HepG2 (cell line): ENCODE data around the gene DNAJC13. TPM values are rescaled to one million over a fixed set of nuclear protein-coding genes. Genes with fewer than 3 reads are reported as not detected.

Experiments
- ATAC-seq: fragments of 200-7000 bp; cut with Tn5 transposase; 3 replicates; pipeline ENCODE4 v1.9.1; 2020; ENCODE audit warnings: mild to moderate bottlenecking, moderate library complexity
- BruUV-seq: library from RNA; stranded (reverse); fragments of 400-500 nt; replicated peaks from 2 replicates; lab custom pipeline; 2021; lab: Mats Ljungman, UMichigan
- CTCF ChIA-PET: fragments of 300-600 bp; formaldehyde crosslinking; extraction: SDS; loops from one replicate; lab custom pipeline; 2021; ENCODE audit warnings: low total read pairs, inconsistent platforms, low intra/inter-chr PET ratio; lab: Yijun Ruan, JAX
- POLR2A ChIA-PET: fragments of 350-600 bp; sonication (Branson Sonifier 250); formaldehyde crosslinking; loops from one replicate; lab custom pipeline; 2020; ENCODE audit warnings: antibody characterized with exemption, inconsistent platforms; lab: Yijun Ruan, JAX
- DNase-seq: peaks from one replicate; pipeline ENCODE4 v3.0.0-alpha.2; 2015; ENCODE audit warnings: low spot score
- FAIRE-seq: peaks from 3 replicates; lab custom pipeline; 2011; peaks lifted over from hg19 to GRCh38; lab: Jason Lieb, UNC
- H2AFZ ChIP-seq: one replicate; pipeline ENCODE4 v1.6.1; 2011; ENCODE audit warnings: low read length, inconsistent platforms
- H3K27ac ChIP-seq: fragments of 300-600 bp; 3 replicates; pipeline ENCODE4 v1.8.0; 2011; ENCODE audit warnings: mixed run types, mild to moderate bottlenecking, mixed read lengths, low read length, inconsistent platforms; ENCODE audit not compliant: insufficient read depth; ENCODE audit errors: extremely low read length
- H3K27me3 ChIP-seq, 2 experiments: fragments of 200-600 bp in 1 of 2; 2 replicates in 1 of 2; 3 replicates in 1 of 2; pipeline versions ENCODE4 v1.6.0 to v1.8.0; 2011; ENCODE audit warnings: low read length in 2 of 2, mild to moderate bottlenecking in 2 of 2, moderate library complexity in 2 of 2, inconsistent platforms in 1 of 2; ENCODE audit not compliant: insufficient read depth in 2 of 2, control insufficient read depth in 1 of 2
- H3K36me3 ChIP-seq, 2 experiments: fragments of 200-600 bp in 1 of 2; replicated peaks in 1 of 2; 2 replicates in 1 of 2; 3 replicates in 1 of 2; pipeline versions ENCODE4 v1.5.1 to v1.8.0; 2011; ENCODE audit warnings: low read length in 2 of 2, inconsistent platforms in 1 of 2; ENCODE audit not compliant: insufficient read depth in 2 of 2, control insufficient read depth in 1 of 2
- H3K4me1 ChIP-seq: 2 replicates; pipeline ENCODE4 v1.5.1; 2012; ENCODE audit warnings: low read length, inconsistent platforms; ENCODE audit not compliant: insufficient read depth
- H3K4me2 ChIP-seq: 2 replicates; pipeline ENCODE4 v1.6.0; 2011; ENCODE audit warnings: low read depth, low read length, inconsistent platforms
- H3K4me3 ChIP-seq, 3 experiments: fragments of 200-600 bp in 1 of 3; sonication (generic), shearing (Covaris generic) in 1 of 3; replicated peaks in 1 of 3; 2 replicates each; pipeline ENCODE4 v1.5.1; 2011 to 2016; ENCODE audit warnings: low read length in 3 of 3, inconsistent platforms in 2 of 3, low read depth in 2 of 3, mild to moderate bottlenecking in 2 of 3, control low read depth in 1 of 3, mixed read lengths in 1 of 3; ENCODE audit not compliant: insufficient read depth in 1 of 3
- H3K79me2 ChIP-seq: one replicate; pipeline ENCODE4 v1.6.1; 2011; ENCODE audit warnings: low read length, inconsistent platforms; ENCODE audit not compliant: insufficient read depth
- H3K9ac ChIP-seq: 2 replicates; pipeline ENCODE4 v1.6.0; 2011; ENCODE audit warnings: mild to moderate bottlenecking, low read depth, low read length, inconsistent platforms; ENCODE audit not compliant: insufficient read depth
- H3K9me3 ChIP-seq: 2 replicates; pipeline ENCODE4 v1.5.1; 2012; ENCODE audit warnings: mild to moderate bottlenecking, low read length
- H4K20me1 ChIP-seq: 2 replicates; pipeline ENCODE4 v1.6.0; 2011; ENCODE audit warnings: inconsistent platforms, mild to moderate bottlenecking, low read length, moderate library complexity; ENCODE audit not compliant: insufficient read depth
- FIP1L1 ChIP-seq: fragments of 200-400 bp; formaldehyde crosslinking; IDR thresholded peaks from 2 replicates; pipeline ENCODE4 v1.6.1; 2018; ENCODE audit warnings: low read depth, mild to moderate bottlenecking, low read length, moderate library complexity, borderline replicate concordance; ENCODE audit not compliant: insufficient read depth
- FOSL2 ChIP-seq: sonication (generic); formaldehyde crosslinking; IDR thresholded peaks from 2 replicates; pipeline ENCODE4 v1.4.0; 2020; ENCODE audit warnings: missing genetic modification reagents
- HOXA7 ChIP-seq: sonication (generic); formaldehyde crosslinking; IDR thresholded peaks from 2 replicates; pipeline ENCODE4 v1.8.1; 2022; ENCODE audit warnings: mild to moderate bottlenecking, missing genetic modification reagents, moderate library complexity
- MAFF ChIP-seq: IDR thresholded peaks from 2 replicates; pipeline ENCODE4 v1.6.1; 2011; ENCODE audit warnings: low read depth, low read length, improper control_type of control experiment
- MEF2D ChIP-seq: sonication (generic); formaldehyde crosslinking; IDR thresholded peaks from 2 replicates; pipeline ENCODE4 v1.5.1; 2020; ENCODE audit warnings: mild to moderate bottlenecking, missing genetic modification reagents
- PAX8 ChIP-seq: sonication (generic); formaldehyde crosslinking; IDR thresholded peaks from 2 replicates; pipeline ENCODE4 v1.8.0; 2022; ENCODE audit warnings: mild to moderate bottlenecking, missing genetic modification reagents, borderline replicate concordance
- SKI ChIP-seq: fragments of 450-650 bp; IDR thresholded peaks from one replicate; pipeline ENCODE4 v1.6.1; 2018; ENCODE audit warnings: mild to moderate bottlenecking; ENCODE audit not compliant: partially characterized antibody
- SNAI1 ChIP-seq: sonication (generic); formaldehyde crosslinking; IDR thresholded peaks from 2 replicates; pipeline ENCODE4 v1.5.0; 2020; ENCODE audit warnings: mild to moderate bottlenecking, missing genetic modification reagents, borderline replicate concordance
- U2AF1 ChIP-seq: fragments of 200-400 bp; formaldehyde crosslinking; optimal IDR thresholded peaks from 2 replicates; pipeline ENCODE3; 2017; ENCODE audit warnings: mild to moderate bottlenecking, low read depth, low read length
- ZNF124 ChIP-seq: sonication (generic); formaldehyde crosslinking; IDR thresholded peaks from 2 replicates; pipeline ENCODE4 v1.4.0; 2020; ENCODE audit warnings: missing genetic modification reagents
- ZNF788 ChIP-seq: sonication (generic); formaldehyde crosslinking; IDR thresholded peaks from 2 replicates; pipeline ENCODE4 v1.5.0; 2020; ENCODE audit warnings: mild to moderate bottlenecking, missing genetic modification reagents, borderline replicate concordance
- ZNF816 ChIP-seq: sonication (generic); formaldehyde crosslinking; IDR thresholded peaks from 2 replicates; pipeline ENCODE4 v1.8.0; 2022; ENCODE audit warnings: missing genetic modification reagents, mild to moderate bottlenecking, borderline replicate concordance
- ZNF879 ChIP-seq: sonication (generic); formaldehyde crosslinking; IDR thresholded peaks from 2 replicates; pipeline ENCODE4 v1.8.1; 2023; ENCODE audit warnings: missing genetic modification reagents
- WGBS: methylation state at CpG from one replicate; pipeline ENCODE4 v1.1.6; 2017; ENCODE audit warnings: low lambda C conversion rate; 5-methylcytosine and 5-hydroxymethylcytosine counted together
- in situ Hi-C: cut with HindIII; loops from 2 replicates; pipeline ENCODE4 v1.10.0; 2017; ENCODE audit warnings: low pct_unique_long_range_greater_than_20kb; ENCODE audit not compliant: extremely low pct_ligation_motif_present
- intact Hi-C: fragments of 100-400 bp; cut with micrococcal nuclease; formaldehyde crosslinking; loops from one replicate; pipeline ENCODE4 v1.10.0; 2022; ENCODE audit not compliant: unreplicated experiment
- polyA plus RNA-seq, 8 experiments: library from polyadenylated mRNA; depleted of rRNA in 3 of 8; stranded (reverse) in 7 of 8; unstranded in 1 of 8; fragments of >200 nt; fragmentation: Illumina TruSeq in 4 of 8; extraction: Trizol in 4 of 8; gene quantifications; 2 replicates each; pipeline versions ENCODE4 v1.2.1 to v1.2.3, GENCODE V29; 2011 to 2016; ENCODE audit warnings: low read depth in 4 of 8, missing spikeins in 1 of 8, mixed read lengths in 1 of 8; ENCODE audit not compliant: insufficient read depth in 1 of 8
- total RNA-seq, 5 experiments: library from RNA; depleted of rRNA; stranded (reverse); fragments of >200 nt; fragmentation: Illumina TruSeq; extraction: Trizol; gene quantifications; 2 replicates each; pipeline ENCODE4 v1.2.3, GENCODE V29; 2016; ENCODE audit warnings: low read depth in 1 of 5
- TF ChIP-seq, protein P1 (sequence below): IDR thresholded peaks from 2 replicates; pipeline ENCODE4 v1.6.1; 2016; ENCODE audit warnings: mild to moderate bottlenecking, missing biosample characterization, missing genetic modification reagents
- TF ChIP-seq, protein P2 (sequence below): IDR thresholded peaks from 2 replicates; pipeline ENCODE4 v1.6.1; 2016; ENCODE audit warnings: missing compliant biosample characterization, missing genetic modification reagents, borderline replicate concordance
- TF ChIP-seq, protein P3 (sequence below): sonication (generic); formaldehyde crosslinking; IDR thresholded peaks from 2 replicates; pipeline ENCODE4 v1.5.0; 2020; ENCODE audit warnings: mild to moderate bottlenecking, missing genetic modification reagents
- TF ChIP-seq, protein P4 (sequence below): sonication (generic); formaldehyde crosslinking; IDR thresholded peaks from 2 replicates; pipeline ENCODE4 v1.5.1; 2020; ENCODE audit warnings: mild to moderate bottlenecking, missing genetic modification reagents

Gene DNAJC13
- total and polyA plus RNA-seq, 2 of the 13 experiments (the other 11 are each of a cell fraction or from before 2014, with no cell fraction given) = 9.1 to 26.2 TPM

DNA sequence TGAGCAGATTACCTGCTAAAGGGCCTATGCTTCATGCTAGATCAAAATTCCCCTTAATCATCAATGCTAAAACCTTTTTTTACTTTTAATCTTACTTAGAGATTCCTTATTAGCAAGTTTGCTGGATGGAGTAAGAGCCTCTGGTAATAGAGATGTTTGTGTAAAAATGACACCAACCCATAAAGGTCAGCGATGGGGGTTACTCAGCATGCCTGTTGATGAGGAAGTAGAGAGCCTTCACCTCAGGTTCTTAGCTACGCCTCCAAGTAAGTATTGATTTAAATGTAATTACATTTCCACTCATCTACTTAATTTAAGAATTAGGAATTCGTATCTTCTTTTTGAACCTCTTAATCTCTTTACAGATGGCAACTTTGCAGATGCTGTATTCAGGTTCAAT, 38.8 kb downstream of the DNAJC13 start (continued):
- TF ChIP-seq MEF2D (no peak), PAX8 (no peak), SNAI1 (CRISPR knock-in tag) (no peak), HOXA7 (CRISPR knock-in tag) (no peak), U2AF1 (no peak), SKI (no peak)

DNA sequence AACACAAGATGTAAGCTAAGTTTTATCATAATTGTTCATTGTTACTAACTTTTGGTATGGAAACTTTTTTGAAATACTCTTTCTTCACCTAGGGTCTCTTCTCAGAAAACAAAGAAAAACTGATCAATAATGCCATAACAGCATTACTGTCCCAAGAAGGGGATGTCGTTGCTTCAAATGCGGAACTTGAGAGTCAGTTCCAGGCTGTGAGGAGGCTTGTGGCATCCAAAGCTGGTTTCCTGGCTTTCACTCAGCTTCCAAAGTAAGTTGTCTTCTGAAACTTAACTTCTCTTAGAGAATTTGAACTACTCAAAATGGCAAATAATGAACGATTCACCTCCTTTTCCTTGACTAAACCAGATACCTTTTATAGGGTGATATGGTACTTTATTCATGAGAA, 39.3 kb downstream of the DNAJC13 start:
- H3K79me2 ChIP-seq = no peaks in the 10 kb centered on the region
- DNase-seq (no peak), FAIRE-seq (no peak), ATAC-seq (no peak)
- ChIA-PET POLR2A (no interaction called here), CTCF (no interaction called here)
- TF ChIP-seq FOSL2 (CRISPR knock-in tag) = no peak
- TF ChIP-seq, protein P1, sequence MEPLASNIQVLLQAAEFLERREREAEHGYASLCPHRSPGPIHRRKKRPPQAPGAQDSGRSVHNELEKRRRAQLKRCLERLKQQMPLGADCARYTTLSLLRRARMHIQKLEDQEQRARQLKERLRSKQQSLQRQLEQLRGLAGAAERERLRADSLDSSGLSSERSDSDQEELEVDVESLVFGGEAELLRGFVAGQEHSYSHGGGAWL (CRISPR knock-in tag) = no peak
- TF ChIP-seq ZNF816 (CRISPR knock-in tag) = no peak
- no peak for TF ChIP-seq FIP1L1
- TF ChIP-seq ZNF879 = no peak
- TF ChIP-seq, protein P2, sequence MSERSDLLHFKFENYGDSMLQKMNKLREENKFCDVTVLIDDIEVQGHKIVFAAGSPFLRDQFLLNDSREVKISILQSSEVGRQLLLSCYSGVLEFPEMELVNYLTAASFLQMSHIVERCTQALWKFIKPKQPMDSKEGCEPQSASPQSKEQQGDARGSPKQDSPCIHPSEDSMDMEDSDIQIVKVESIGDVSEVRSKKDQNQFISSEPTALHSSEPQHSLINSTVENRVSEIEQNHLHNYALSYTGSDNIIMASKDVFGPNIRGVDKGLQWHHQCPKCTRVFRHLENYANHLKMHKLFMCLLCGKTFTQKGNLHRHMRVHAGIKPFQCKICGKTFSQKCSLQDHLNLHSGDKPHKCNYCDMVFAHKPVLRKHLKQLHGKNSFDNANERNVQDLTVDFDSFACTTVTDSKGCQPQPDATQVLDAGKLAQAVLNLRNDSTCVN (CRISPR knock-in tag) = no peak
- TF ChIP-seq, protein P3, sequence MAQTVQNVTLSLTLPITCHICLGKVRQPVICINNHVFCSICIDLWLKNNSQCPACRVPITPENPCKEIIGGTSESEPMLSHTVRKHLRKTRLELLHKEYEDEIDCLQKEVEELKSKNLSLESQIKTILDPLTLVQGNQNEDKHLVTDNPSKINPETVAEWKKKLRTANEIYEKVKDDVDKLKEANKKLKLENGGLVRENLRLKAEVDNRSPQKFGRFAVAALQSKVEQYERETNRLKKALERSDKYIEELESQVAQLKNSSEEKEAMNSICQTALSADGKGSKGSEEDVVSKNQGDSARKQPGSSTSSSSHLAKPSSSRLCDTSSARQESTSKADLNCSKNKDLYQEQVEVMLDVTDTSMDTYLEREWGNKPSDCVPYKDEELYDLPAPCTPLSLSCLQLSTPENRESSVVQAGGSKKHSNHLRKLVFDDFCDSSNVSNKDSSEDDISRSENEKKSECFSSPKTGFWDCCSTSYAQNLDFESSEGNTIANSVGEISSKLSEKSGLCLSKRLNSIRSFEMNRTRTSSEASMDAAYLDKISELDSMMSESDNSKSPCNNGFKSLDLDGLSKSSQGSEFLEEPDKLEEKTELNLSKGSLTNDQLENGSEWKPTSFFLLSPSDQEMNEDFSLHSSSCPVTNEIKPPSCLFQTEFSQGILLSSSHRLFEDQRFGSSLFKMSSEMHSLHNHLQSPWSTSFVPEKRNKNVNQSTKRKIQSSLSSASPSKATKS (CRISPR knock-in tag) = no peak
- no peak for TF ChIP-seq ZNF124 (CRISPR knock-in tag)
- TF ChIP-seq, protein P4, sequence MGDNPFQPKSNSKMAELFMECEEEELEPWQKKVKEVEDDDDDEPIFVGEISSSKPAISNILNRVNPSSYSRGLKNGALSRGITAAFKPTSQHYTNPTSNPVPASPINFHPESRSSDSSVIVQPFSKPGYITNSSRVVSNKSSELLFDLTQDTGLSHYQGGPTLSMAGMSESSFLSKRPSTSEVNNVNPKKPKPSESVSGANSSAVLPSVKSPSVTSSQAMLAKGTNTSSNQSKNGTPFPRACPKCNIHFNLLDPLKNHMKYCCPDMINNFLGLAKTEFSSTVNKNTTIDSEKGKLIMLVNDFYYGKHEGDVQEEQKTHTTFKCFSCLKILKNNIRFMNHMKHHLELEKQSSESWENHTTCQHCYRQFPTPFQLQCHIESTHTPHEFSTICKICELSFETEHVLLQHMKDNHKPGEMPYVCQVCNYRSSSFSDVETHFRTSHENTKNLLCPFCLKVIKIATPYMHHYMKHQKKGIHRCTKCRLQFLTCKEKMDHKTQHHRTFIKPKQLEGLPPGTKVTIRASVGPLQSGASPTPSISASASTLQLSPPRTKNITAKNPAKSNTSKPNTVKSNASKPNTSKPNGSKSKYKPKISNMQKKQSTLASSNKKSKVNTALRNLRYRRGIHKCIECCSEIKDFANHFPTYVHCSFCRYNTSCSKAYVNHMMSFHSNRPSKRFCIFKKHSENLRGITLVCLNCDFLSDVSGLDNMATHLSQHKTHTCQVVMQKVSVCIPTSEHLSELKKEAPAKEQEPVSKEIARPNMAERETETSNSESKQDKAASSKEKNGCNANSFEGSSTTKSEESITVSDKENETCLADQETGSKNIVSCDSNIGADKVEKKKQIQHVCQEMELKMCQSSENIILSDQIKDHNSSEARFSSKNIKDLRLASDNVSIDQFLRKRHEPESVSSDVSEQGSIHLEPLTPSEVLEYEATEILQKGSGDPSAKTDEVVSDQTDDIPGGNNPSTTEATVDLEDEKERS (CRISPR knock-in tag) = no peak
- TF ChIP-seq ZNF788 = no peak
- TF ChIP-seq MAFF = no peak
- no peak overlapping the region for H2AFZ ChIP-seq
- in situ Hi-C loops (no loop called here), intact Hi-C loops (no loop called here)
- no peaks in the 10 kb centered on the region; the same call in 1 of the 2 replicates for H4K20me1 ChIP-seq
- H3K4me1 ChIP-seq = no peaks in the 10 kb centered on the region
- no peak overlapping the region for H3K4me3 ChIP-seq
- no peaks in the 10 kb centered on the region for H3K9me3 ChIP-seq
- no peak overlapping the region for H3K9ac ChIP-seq
- WGBS = 95% methylated on average over 3 of the region's 3 CpGs
- H3K27ac ChIP-seq = no peak overlapping the region
- H3K27me3 ChIP-seq = no peaks in the 10 kb centered on the region
- BruUV-seq = no TSS peak
- peaks cover 3 to 63% of the 10 kb centered on the region in 2 experiments for H3K36me3 ChIP-seq
- H3K4me2 ChIP-seq = no peak overlapping the region
